ENCODE data around the gene BIRC7.
"Not testable (repeated sequence)": the region's sequence is repeated elsewhere in the genome, so short reads cannot be mapped to it uniquely, and the experiment has no call there.

BIRC7 gene

GRCh38 chr20:63205896-63206295 is 29.8 kb upstream of the BIRC7 start:
- DNase-seq, result peak in 2 of 10 donors; percentile 68 to 73
- intact Hi-C loops (cut with DNase I), result no loop called here

GRCh38 chr20:63206878-63207277 is 28.8 kb upstream of the BIRC7 start:
- DNase-seq, result peak in 2 of 10 donors; percentile 72 to 90
- intact Hi-C loops (cut with DNase I), result no loop called here

DNA sequence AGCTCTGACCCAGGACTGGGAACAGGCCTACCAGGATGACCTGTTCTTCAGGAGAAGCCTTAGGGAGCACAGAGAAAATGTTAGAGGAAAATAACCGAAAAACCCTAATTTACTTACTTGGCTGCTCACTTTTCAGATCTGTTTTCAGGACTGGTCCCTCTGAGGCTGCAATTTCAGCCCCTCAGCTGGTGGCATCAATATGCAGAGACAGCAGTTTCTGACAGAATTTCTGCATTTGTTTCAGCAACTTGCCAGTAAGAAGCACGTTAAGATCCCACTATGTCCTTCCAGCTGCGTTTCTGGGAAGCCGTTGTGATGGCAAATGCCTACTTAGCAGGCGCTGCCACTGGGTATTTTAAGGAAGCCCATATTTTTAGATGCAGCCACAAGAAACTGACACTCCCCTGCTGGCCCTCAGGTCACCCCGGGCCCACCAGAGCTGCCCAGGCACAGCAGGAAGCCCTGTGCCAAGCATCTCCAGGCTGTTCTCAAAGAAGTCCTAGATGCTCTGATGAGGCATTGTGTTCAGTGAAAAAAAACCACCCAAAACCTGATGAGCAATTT is 27.3 kb upstream of the BIRC7 start:
- intact Hi-C loops (cut with DNase I), result no loop called here
- peak in 2 of 10 donors; percentile 47 to 84 for DNase-seq

- intact Hi-C loops (cut with DNase I), result no loop called here
- peak in 2 of 10 donors; percentile 26 to 82 for DNase-seq
Observed at GRCh38 chr20:63210011-63210605, 25.6 kb upstream of the BIRC7 start.

DNA sequence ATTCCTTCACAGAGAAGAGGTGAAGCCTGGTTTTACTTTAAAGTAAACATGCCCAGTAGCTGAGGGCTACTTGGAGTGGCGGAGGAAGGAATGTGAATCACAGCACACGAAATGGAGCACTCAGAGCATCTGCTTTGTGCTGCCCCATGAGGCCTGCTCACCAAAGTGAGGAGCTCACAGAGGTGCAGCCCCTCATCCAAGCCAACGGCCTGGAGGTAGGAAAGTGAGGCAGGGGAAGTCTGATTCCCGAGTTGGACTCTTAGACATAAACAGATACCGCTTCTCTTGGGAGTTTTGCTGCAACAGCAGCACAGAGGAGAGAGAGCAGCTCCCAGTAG is 23.3 kb upstream of the BIRC7 start:
- DNase-seq, result peak in 1 of 10 donors; percentile 31
- intact Hi-C loops (cut with DNase I), result no loop called here

- peak in 1 of 10 donors; percentile 23 for DNase-seq
- intact Hi-C loops (cut with DNase I), result no loop called here
Observed at GRCh38 chr20:63212792-63213191, 22.9 kb upstream of the BIRC7 start.

- intact Hi-C loops (cut with DNase I), result no loop called here
- no peak for DNase-seq
Observed at GRCh38 chr20:63214514-63214913, 21.2 kb upstream of the BIRC7 start.

DNA sequence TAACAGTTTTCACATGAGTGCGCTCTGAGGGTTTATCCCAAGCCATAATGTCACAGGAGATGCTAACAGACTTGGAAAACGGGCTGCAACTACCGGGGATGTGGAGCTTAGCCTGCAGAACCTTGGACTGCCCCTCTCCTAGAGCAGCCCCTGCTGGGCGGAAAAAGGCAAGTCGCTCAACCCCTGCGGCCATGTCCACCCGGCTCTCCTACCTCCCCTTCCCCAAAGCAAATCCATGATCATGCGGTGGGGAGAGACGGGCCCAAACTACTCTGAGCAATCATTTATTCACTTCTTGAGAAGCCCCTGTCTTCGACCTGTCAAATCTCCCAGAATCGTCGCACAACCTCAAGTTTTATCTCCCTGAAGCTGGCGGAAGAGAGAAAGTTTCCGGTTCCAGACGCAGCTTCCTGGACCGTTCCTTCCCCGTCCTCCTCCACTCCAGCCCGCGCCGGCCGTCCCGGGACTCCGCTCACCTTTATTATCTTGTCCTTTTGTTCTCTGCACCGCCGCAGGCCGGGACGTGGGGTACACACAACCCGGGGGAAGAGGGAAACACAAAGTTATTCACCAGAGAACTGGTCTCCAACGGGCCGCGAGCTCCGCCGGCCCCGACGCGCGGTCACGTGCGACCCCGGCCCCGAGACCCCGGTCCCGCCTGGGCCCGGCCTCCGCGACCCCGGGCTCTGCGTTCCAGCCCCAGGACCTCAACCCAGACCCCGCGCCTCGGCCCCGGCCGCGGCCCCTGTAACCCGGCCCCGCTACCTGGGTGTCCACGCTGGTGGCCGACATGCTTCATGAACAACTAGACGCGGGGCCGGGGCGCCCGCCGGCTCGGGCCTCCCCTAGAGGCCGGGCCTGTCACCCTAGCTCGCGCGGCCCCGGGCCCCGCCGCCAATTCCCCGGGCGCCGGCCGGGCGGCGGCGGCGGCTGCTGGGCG is 20.3 kb upstream of the BIRC7 start:
- DNase-seq, result peak in 2 of 10 donors; percentile 8 to 29
- intact Hi-C loops (cut with DNase I), result no loop called here

GRCh38 chr20:63216041-63216848 is 19.5 kb upstream of the BIRC7 start, which contains the start of gene YTHDF1:
TSS of gene YTHDF1 (minus strand) at chr20:63216131. CDS start at chr20:63215892, 239 bp downstream.
- intact Hi-C loops (cut with DNase I), result no loop called here
- DNase-seq, result peak; percentile 89 to 99 (median 94)

DNA sequence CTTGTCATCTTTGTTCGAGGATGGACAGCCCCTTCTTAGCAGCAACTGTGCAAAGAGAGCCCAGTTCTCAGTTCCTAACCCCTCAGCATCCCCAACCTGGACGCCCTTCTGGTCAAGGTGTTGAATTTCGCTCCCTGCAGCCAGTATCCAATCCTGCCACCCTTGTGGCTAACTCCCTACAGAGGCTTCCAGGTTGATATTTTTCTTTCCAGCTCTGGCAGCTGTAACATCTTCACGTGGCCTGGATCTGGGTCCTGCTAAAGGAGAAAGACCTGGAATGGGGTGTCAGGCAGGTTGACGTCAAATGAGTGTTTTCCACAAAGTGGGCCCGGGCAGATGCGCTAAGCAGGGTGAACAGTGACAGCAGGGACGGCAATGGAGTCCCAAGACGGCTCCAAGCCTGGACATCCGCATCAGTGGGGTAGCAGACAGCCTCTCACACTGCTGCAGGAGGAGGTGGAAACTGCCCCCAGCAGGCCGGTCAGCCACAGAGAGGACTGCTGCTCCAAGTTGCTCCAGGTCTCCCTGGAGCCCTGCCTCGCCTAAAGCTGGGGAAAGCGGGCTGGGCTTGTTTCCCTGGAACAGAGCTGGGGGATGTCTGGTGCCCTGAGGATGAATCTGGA is 18.7 kb upstream of the BIRC7 start:
- intact Hi-C loops (cut with DNase I), result no loop called here
- no peak for DNase-seq

GRCh38 chr20:63217706-63218105 is 18.0 kb upstream of the BIRC7 start:
- intact Hi-C loops (cut with DNase I), result no loop called here
- DNase-seq, result no peak

DNA sequence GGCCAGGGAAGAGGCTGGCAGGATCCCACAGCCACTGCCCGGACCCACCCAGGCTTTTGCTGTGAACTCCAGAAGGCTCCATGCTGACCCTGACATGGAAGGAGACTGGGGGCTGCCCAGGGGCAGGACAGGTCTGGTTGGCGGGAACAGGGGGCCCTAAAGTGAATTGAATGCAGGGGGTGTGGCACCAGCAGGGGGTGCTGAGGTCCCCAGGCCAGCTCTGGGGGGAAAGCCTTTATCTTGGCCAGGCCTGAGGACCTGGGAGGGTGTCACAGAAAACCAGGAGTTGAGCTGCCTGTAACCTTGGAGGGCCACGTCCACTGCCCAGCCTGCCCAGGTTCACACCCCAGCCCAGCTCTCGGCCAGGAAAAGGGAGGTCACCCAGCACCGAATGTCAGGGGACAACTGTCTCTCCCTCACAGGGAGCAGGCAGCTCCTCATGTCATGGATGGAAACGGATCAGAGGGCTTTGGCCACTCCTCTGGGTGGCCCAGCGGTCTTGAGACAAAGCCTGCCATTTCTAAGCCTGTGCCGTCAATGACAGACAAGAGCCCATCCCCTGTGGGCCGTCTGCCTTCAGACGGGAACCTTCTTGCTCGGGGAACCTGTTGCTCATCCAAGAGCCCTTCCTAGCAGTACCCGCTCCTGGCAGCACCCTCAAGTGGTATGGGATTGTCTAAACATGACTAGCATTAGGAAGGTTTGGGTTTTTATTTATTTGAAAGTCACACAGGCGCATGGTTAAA is 16.8 kb upstream of the BIRC7 start:
- DNase-seq, result peak in 1 of 10 donors; percentile 48
- intact Hi-C loops (cut with DNase I), result no loop called here

DNA sequence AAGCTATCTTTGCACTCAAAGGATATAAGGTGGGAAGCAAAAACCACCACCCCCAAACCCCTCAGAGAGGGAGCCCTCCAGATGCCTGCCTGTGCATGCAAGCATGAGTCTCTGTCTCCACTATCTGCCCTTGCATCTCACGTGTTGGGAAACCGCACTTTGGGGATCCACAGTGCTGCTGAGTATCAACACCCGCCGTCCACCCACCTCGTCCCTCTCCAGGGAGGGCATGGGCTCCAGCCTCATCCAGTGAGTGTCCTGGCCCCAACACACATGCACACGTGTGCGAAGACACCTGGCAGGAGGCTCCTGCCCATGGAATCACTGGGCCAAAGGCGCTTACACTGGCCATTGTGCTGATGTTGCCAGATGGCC is 16.3 kb upstream of the BIRC7 start:
- intact Hi-C loops (cut with DNase I), result no loop called here

GRCh38 chr20:63219866-63220521 is 15.7 kb upstream of the BIRC7 start:
- intact Hi-C loops (cut with DNase I), result no loop called here
- peak in 1 of 10 donors; percentile 84 for DNase-seq

More for the DNA sequence above, 16.3 kb upstream of the BIRC7 start:
- no peak for DNase-seq

GRCh38 chr20:63220696-63221399 is 14.9 kb upstream of the BIRC7 start:
- intact Hi-C loops (cut with DNase I), result no loop called here
- DNase-seq, result peak in 1 of 10 donors; percentile 68

DNA sequence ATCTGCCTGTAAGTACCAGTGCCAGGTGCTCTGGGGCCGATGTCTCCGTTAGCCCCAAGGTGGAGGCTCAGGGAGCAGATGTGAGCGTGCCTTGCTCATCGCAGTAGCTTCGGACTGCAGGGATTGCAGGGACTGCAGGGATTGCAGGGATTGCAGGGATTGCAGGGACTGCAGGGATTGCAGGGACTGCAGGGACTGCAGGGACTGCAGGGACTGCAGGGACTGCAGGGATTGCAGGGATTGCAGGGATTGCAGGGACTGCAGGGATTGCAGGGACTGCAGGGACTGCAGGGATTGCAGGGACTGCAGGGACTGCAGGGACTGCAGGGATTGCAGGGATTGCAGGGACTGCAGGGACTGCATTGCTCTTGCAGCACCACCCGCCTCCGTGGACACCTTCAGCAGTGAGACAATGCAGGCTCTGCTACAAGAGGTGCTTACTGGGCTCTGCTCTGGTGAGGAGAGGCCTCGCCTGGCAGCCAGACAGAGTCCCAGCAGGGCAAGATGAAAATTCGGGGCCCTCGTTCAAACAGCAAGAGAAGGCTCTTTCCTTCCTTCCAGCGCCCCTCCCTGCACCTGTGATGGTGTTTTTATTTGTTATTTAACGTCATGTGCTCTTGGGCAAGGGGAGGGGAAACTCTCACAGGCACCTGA is 14.2 kb upstream of the BIRC7 start:
- intact Hi-C loops (cut with DNase I), result loop anchor here (2.0 kb wide), 1 partner anchor 159 kb away; no protein-coding TSS in a partner anchor
- not testable (repeated sequence) for DNase-seq

- intact Hi-C loops (cut with DNase I), result loop anchor here (2.0 kb wide), 1 partner anchor 158 kb away; no protein-coding TSS in a partner anchor
- no peak for DNase-seq
Observed at GRCh38 chr20:63222541-63222940, 13.2 kb upstream of the BIRC7 start.
